ENCODE results near the gene TBC1D9. TPM values are rescaled to one million over a fixed set of nuclear protein-coding genes. Genes with fewer than 3 reads are reported as not detected.
A peak's percentile ranks its signal among the peaks of the same experiment; 100 is the strongest.

The TBC1D9 gene
- total RNA-seq, 1 experiment from 2014 or later = 12.5 TPM

- peak overlapping the region; percentile 82 for H3K27ac Mint-ChIP-seq (ENCODE audit: unreplicated experiment)
- no peaks in the 10 kb centered on the region for H3K9me3 Mint-ChIP-seq (ENCODE audit: unreplicated experiment)
- CTCF ChIA-PET = no interaction called here
- peaks cover 28% of the 10 kb centered on the region for H3K4me1 Mint-ChIP-seq (ENCODE audit: low read depth, unreplicated experiment)
- no peak overlapping the region for H3K4me3 ChIP-seq (ENCODE audit: low read depth, low read length)
- peaks cover 1% of the 10 kb centered on the region; the same call in 1 of the 2 replicates for H3K36me3 ChIP-seq (ENCODE audit: control insufficient read depth, insufficient read depth, low read length)
- H3K27me3 ChIP-seq (replicated peaks; ENCODE audit: control insufficient read depth, insufficient read depth, low read length) = no peaks in the 10 kb centered on the region
- intact Hi-C loops (cut with micrococcal nuclease; ENCODE audit: unreplicated experiment) = no loop called here
- no peak for DNase-seq
- POLR2A ChIA-PET = no interaction called here
- peaks cover under 1% of the 10 kb centered on the region for H3K9me3 ChIP-seq
- H3K36me3 Mint-ChIP-seq (ENCODE audit: insufficient read depth, unreplicated experiment) = peaks cover 39% of the 10 kb centered on the region
- no peak for TF ChIP-seq CTCF (IDR thresholded peaks at IDR 0.05; ENCODE audit: insufficient read depth in 1 of 2, low read depth in 1 of 2, low read length in 1 of 2, severe bottlenecking in 1 of 2, unreplicated experiment in 1 of 2)
- no peak overlapping the region for H3K4me3 Mint-ChIP-seq (ENCODE audit: unreplicated experiment)
- peaks cover 25% of the 10 kb centered on the region for H3K4me1 ChIP-seq
- no peaks in the 10 kb centered on the region for H3K27me3 Mint-ChIP-seq (ENCODE audit: insufficient read depth, unreplicated experiment)
- no TSS peak for BruUV-seq (replicated peaks)
Observed at GRCh38 chr4:140633951-140634350, 122.2 kb downstream of the TBC1D9 start.

GRCh38 chr4:140633124-140633523 is 123.1 kb downstream of the TBC1D9 start:
- DNase-seq = no peak
- H3K9me3 Mint-ChIP-seq (ENCODE audit: unreplicated experiment) = no peaks in the 10 kb centered on the region
- no peaks in the 10 kb centered on the region for H3K27me3 ChIP-seq (replicated peaks; ENCODE audit: control insufficient read depth, insufficient read depth, low read length)
- peaks cover 1% of the 10 kb centered on the region; the same call in 1 of the 2 replicates for H3K36me3 ChIP-seq (ENCODE audit: control insufficient read depth, insufficient read depth, low read length)
- TF ChIP-seq CTCF (IDR thresholded peaks at IDR 0.05; ENCODE audit: insufficient read depth in 1 of 2, low read depth in 1 of 2, low read length in 1 of 2, severe bottlenecking in 1 of 2, unreplicated experiment in 1 of 2) = no peak
- no peaks in the 10 kb centered on the region; the same call in 1 of the 2 replicates for H3K9me3 ChIP-seq
- no peak overlapping the region for H3K27ac Mint-ChIP-seq (ENCODE audit: unreplicated experiment)
- no TSS peak for BruUV-seq (replicated peaks)
- CTCF ChIA-PET = no interaction called here
- H3K4me1 ChIP-seq = peaks cover 25% of the 10 kb centered on the region
- POLR2A ChIA-PET = no interaction called here
- peaks cover 29% of the 10 kb centered on the region for H3K4me1 Mint-ChIP-seq (ENCODE audit: low read depth, unreplicated experiment)
- peaks cover 38% of the 10 kb centered on the region for H3K36me3 Mint-ChIP-seq (ENCODE audit: insufficient read depth, unreplicated experiment)
- no peaks in the 10 kb centered on the region for H3K27me3 Mint-ChIP-seq (ENCODE audit: insufficient read depth, unreplicated experiment)
- H3K4me3 Mint-ChIP-seq (ENCODE audit: unreplicated experiment) = no peak overlapping the region
- H3K4me3 ChIP-seq (ENCODE audit: low read depth, low read length) = no peak overlapping the region
- intact Hi-C loops (cut with micrococcal nuclease; ENCODE audit: unreplicated experiment) = no loop called here

DNA sequence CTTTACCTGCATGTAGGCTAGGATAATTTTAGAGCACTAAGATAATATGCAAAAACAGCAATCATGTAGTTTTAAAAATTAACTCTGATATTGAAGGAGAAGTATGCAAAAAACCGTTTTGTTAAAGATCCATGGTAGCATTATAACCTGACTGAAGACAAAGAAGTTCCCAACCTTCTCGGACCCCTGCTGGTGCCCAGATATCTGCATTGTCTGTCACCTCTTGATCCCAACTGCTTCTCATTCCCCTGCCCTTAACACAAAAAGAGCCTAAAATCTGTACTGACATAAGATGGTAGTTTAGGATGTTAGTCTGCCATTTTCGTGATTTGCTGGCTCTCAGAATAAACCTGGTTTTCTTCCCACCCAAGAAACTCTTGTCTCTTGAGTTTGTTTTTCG is 125.9 kb downstream of the TBC1D9 start:
- ChIA-PET POLR2A (no interaction called here), CTCF (no interaction called here)
- intact Hi-C loops (cut with micrococcal nuclease; ENCODE audit: unreplicated experiment) = no loop called here
- H3K4me1 ChIP-seq = peaks cover 9% of the 10 kb centered on the region
- no TSS peak for BruUV-seq (replicated peaks)
- H3K27me3 ChIP-seq (replicated peaks; ENCODE audit: control insufficient read depth, insufficient read depth, low read length) = no peaks in the 10 kb centered on the region
- H3K9me3 ChIP-seq = no peaks in the 10 kb centered on the region
- Mint-ChIP-seq H3K4me3 (ENCODE audit: unreplicated experiment) (no peak overlapping the region), H3K36me3 (ENCODE audit: insufficient read depth, unreplicated experiment) (peaks cover 15% of the 10 kb centered on the region), H3K4me1 (ENCODE audit: low read depth, unreplicated experiment) (peaks cover 23% of the 10 kb centered on the region), H3K27ac (ENCODE audit: unreplicated experiment) (no peak overlapping the region), H3K9me3 (ENCODE audit: unreplicated experiment) (no peaks in the 10 kb centered on the region), H3K27me3 (ENCODE audit: insufficient read depth, unreplicated experiment) (no peaks in the 10 kb centered on the region)
- DNase-seq = no peak
- TF ChIP-seq CTCF (IDR thresholded peaks at IDR 0.05; ENCODE audit: insufficient read depth in 1 of 2, low read depth in 1 of 2, low read length in 1 of 2, severe bottlenecking in 1 of 2, unreplicated experiment in 1 of 2) = no peak
- H3K4me3 ChIP-seq (ENCODE audit: low read depth, low read length) = no peak overlapping the region
- peaks cover 1% of the 10 kb centered on the region; the same call in 1 of the 2 replicates for H3K36me3 ChIP-seq (ENCODE audit: control insufficient read depth, insufficient read depth, low read length)

All from Caco-2 (cell line).